Loucy (cell line): ENCODE measurements around the gene TBCD.

Experiments used
- EZH2phosphoT487 ChIP-seq: fragments of 200-600 bp; IDR thresholded peaks from 2 replicates; pipeline ENCODE4 v1.6.1; 2018; ENCODE audit warnings: antibody characterized with exemption, mild to moderate bottlenecking, moderate library complexity, borderline replicate concordance
- TF ChIP-seq, protein P1 (sequence below): fragments of 200-600 bp; sonication (generic); conservative IDR thresholded peaks from 2 replicates; pipeline ENCODE4 v1.5.1; 2014; ENCODE audit warnings: mild to moderate bottlenecking, antibody characterized with exemption, low read length

DNA sequence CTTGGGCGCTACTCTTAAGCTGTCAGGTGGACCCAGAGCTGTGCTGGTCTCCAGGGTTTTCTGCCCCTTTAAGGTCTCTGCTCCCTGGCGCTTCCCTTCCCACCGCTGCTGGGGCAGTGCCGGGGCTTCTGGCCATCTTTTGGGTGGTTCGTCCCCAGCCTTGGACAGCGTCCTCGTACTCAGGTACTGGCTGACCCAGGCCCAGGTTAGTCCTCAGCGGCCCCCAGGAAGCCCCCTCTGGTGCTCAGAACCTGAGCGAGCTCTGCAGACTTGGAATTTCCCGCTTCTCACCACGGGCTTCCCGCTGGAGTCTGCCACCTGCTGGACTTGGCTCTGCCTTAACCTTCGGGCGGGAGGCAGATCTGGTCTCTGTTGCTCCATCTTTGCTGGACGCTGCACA is 182.0 kb downstream of the TBCD start:
- TF ChIP-seq, protein P1, sequence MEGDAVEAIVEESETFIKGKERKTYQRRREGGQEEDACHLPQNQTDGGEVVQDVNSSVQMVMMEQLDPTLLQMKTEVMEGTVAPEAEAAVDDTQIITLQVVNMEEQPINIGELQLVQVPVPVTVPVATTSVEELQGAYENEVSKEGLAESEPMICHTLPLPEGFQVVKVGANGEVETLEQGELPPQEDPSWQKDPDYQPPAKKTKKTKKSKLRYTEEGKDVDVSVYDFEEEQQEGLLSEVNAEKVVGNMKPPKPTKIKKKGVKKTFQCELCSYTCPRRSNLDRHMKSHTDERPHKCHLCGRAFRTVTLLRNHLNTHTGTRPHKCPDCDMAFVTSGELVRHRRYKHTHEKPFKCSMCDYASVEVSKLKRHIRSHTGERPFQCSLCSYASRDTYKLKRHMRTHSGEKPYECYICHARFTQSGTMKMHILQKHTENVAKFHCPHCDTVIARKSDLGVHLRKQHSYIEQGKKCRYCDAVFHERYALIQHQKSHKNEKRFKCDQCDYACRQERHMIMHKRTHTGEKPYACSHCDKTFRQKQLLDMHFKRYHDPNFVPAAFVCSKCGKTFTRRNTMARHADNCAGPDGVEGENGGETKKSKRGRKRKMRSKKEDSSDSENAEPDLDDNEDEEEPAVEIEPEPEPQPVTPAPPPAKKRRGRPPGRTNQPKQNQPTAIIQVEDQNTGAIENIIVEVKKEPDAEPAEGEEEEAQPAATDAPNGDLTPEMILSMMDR = no peak
- TF ChIP-seq EZH2phosphoT487 = no peak
